OCI-LY7 (cell line): Measurements from ENCODE around the gene SARDH. TPM values are rescaled to one million over a fixed set of nuclear protein-coding genes. Genes with fewer than 3 reads are reported as not detected.

ENCODE experiments used
- BruUV-seq: library from RNA; stranded (reverse); fragments of 400-500 nt; replicated peaks from 2 replicates; lab custom pipeline; 2021; lab: Mats Ljungman, UMichigan
- CTCF ChIA-PET: fragments of 300-600 bp; sonication (Branson Sonifier 250); formaldehyde crosslinking; loops from one replicate; lab custom pipeline; 2022; ENCODE audit warnings: antibody characterized with exemption; ENCODE audit not compliant: unreplicated experiment; lab: Charles Lee
- POLR2A ChIA-PET: fragments of 300-600 bp; sonication (Branson Sonifier 250); formaldehyde crosslinking; loops from one replicate; lab custom pipeline; 2022; ENCODE audit warnings: antibody characterized with exemption; lab: Charles Lee
- DNase-seq: peaks from one replicate; pipeline ENCODE4 v3.0.0-alpha.2; 2015; ENCODE audit warnings: low spot score
- H2AFZ ChIP-seq: fragments of 200-600 bp; sonication (generic), shearing (Covaris generic); 2 replicates; pipeline ENCODE4 v1.6.1; 2014; ENCODE audit warnings: mild to moderate bottlenecking, antibody characterized with exemption, low read length, moderate library complexity
- H3K27ac ChIP-seq: fragments of 200-600 bp; sonication (generic); 2 replicates; pipeline ENCODE4 v1.5.1; 2014; ENCODE audit warnings: mixed run types, low read depth, mild to moderate bottlenecking, moderate library complexity, low read length, inconsistent platforms; ENCODE audit not compliant: poor library complexity, severe bottlenecking
- H3K36me3 ChIP-seq: fragments of 200-600 bp; sonication (generic); 2 replicates; pipeline ENCODE4 v1.6.1; 2014; ENCODE audit warnings: mild to moderate bottlenecking, antibody characterized with exemption, low read length, moderate library complexity, mixed read lengths; ENCODE audit not compliant: insufficient read depth
- H3K4me1 ChIP-seq: fragments of 200-600 bp; sonication (generic); 2 replicates; pipeline ENCODE4 v1.5.1; 2014; ENCODE audit warnings: mild to moderate bottlenecking, low read length; ENCODE audit not compliant: insufficient read depth, poor library complexity, severe bottlenecking
- H3K4me2 ChIP-seq: fragments of 200-600 bp; sonication (generic); 2 replicates; pipeline ENCODE4 v1.6.1; 2014; ENCODE audit warnings: mild to moderate bottlenecking, low read length
- H3K4me3 ChIP-seq: fragments of 200-600 bp; sonication (generic); 2 replicates; pipeline ENCODE4 v1.5.1; 2014; ENCODE audit warnings: mild to moderate bottlenecking, low read depth, low read length; ENCODE audit not compliant: poor library complexity, severe bottlenecking
- H3K79me2 ChIP-seq: fragments of 200-600 bp; sonication (generic); 2 replicates; pipeline ENCODE4 v1.6.1; 2016; ENCODE audit warnings: low read depth, mild to moderate bottlenecking, low read length, moderate library complexity, mixed read lengths; ENCODE audit not compliant: insufficient read depth
- H3K9me2 ChIP-seq: fragments of 200-600 bp; sonication (generic); 2 replicates; pipeline ENCODE4 v1.6.1; 2016; ENCODE audit warnings: mild to moderate bottlenecking, low read length, mixed read lengths; ENCODE audit not compliant: insufficient read depth
- H3K9me3 ChIP-seq: fragments of 200-600 bp; sonication (generic); 2 replicates; pipeline ENCODE4 v1.6.1; 2014; ENCODE audit warnings: mild to moderate bottlenecking, mixed run types, low read length, mixed read lengths
- H4K20me1 ChIP-seq: fragments of 200-600 bp; sonication (generic); 2 replicates; pipeline ENCODE4 v1.6.1; 2014; ENCODE audit warnings: mild to moderate bottlenecking, antibody characterized with exemption, low read length, moderate library complexity, mixed read lengths; ENCODE audit not compliant: insufficient read depth
- CTCF ChIP-seq: fragments of 200-600 bp; sonication (generic); conservative IDR thresholded peaks from 2 replicates; pipeline ENCODE4 v1.5.1; 2014; ENCODE audit warnings: mild to moderate bottlenecking, antibody characterized with exemption, low read length, moderate library complexity, mixed read lengths
- EZH2phosphoT487 ChIP-seq: fragments of 200-600 bp; sonication (generic); IDR thresholded peaks from 2 replicates; pipeline ENCODE4 v1.6.1; 2018; ENCODE audit warnings: low read depth, borderline replicate concordance, mild to moderate bottlenecking, mixed run types, antibody characterized with exemption, low read length, moderate library complexity, mixed read lengths
- intact Hi-C: fragments of 100-400 bp; cut with micrococcal nuclease; formaldehyde crosslinking; loops from one replicate; pipeline ENCODE4 v1.10.0; 2022; ENCODE audit not compliant: unreplicated experiment
- total RNA-seq, 2 experiments: library from RNA; depleted of rRNA in 1 of 2; stranded (reverse); fragments of >200 nt in 1 of 2; shearing (Covaris generic) in 1 of 2; gene quantifications; 2 replicates each; pipeline ENCODE4 v1.2.3, GENCODE V29; 2014 to 2022

SARDH gene
- total RNA-seq, 2 experiments from 2014 or later, result 42.8 to 60.8 TPM

- H4K20me1 ChIP-seq, result no peaks in the 10 kb centered on the region
- H3K9me3 ChIP-seq, result no peaks in the 10 kb centered on the region
- intact Hi-C loops, result no loop called here
- no peak for DNase-seq
- H3K9me2 ChIP-seq, result no peaks in the 10 kb centered on the region
- no peak overlapping the region for H3K4me2 ChIP-seq
- ChIA-PET POLR2A (no interaction called here), CTCF (interaction anchor here (2.3 kb wide), 1 partner anchor 213 kb away, joined by 5 read pairs; no protein-coding TSS in a partner anchor)
- H3K27ac ChIP-seq, result no peak overlapping the region
- no peaks in the 10 kb centered on the region for H3K79me2 ChIP-seq
- H3K4me3 ChIP-seq, result no peak overlapping the region
- H3K4me1 ChIP-seq, result peaks cover 14% of the 10 kb centered on the region
- no peak for TF ChIP-seq EZH2phosphoT487
- no peak for TF ChIP-seq CTCF
- no TSS peak for BruUV-seq
- peaks cover 10% of the 10 kb centered on the region; the same call in 1 of the 2 replicates for H3K36me3 ChIP-seq
- H2AFZ ChIP-seq, result no peak overlapping the region
These were observed 42.3 kb upstream of the SARDH start for GRCh38 chr9:133780404-133780945.

- ChIA-PET CTCF (no interaction called here), POLR2A (no interaction called here)
- Histone ChIP-seq H3K9me3 (no peaks in the 10 kb centered on the region), H3K27ac (no peak overlapping the region), H2AFZ (no peak overlapping the region), H3K4me1 (peaks cover 10% of the 10 kb centered on the region), H3K4me3 (no peak overlapping the region), H3K79me2 (no peaks in the 10 kb centered on the region), H3K4me2 (no peak overlapping the region), H3K9me2 (no peaks in the 10 kb centered on the region), H4K20me1 (no peaks in the 10 kb centered on the region), H3K36me3 (peaks cover 14% of the 10 kb centered on the region)
- intact Hi-C loops, result no loop called here
- no peak for DNase-seq
- no TSS peak for BruUV-seq
- TF ChIP-seq EZH2phosphoT487 (no peak), CTCF (no peak)
These were observed 41.6 kb upstream of the SARDH start for GRCh38 chr9:133779516-133780403.
